Natural killer cell treated with Interleukin-12 subunit alpha and Interleukin-12 subunit beta and Interleukin-15 and Interleukin-18, amount 100 ng/mL, for 72 hours (primary cell): ENCODE data around the gene PEX11G. TPM values are rescaled to one million over a fixed set of nuclear protein-coding genes. Genes with fewer than 3 reads are reported as not detected.

Experiments
- ATAC-seq, 2 donors: fragments of 150-1000 bp; cut with Tn5 transposase in 1 of 2; sonication (Bioruptor Pico), chemical (Tn5 transposase) in 1 of 2; 2 replicates each; pipeline ENCODE4 v1.10.0; 2021
- DNase-seq: peaks from one replicate; pipeline ENCODE4 v3.0.0; 2022; ENCODE audit warnings: low spot score
- H3K27ac Mint-ChIP-seq, 2 donors: 1 replicate in 1 of 2; 2 replicates in 1 of 2; pipeline ENCODE4 v1.8.0; 2022; ENCODE audit warnings: mixed read lengths in 2 of 2, mild to moderate bottlenecking in 1 of 2, moderate library complexity in 1 of 2
- H3K27me3 Mint-ChIP-seq, 2 donors: 1 replicate in 1 of 2; 2 replicates in 1 of 2; pipeline ENCODE4 v1.8.0; 2022; ENCODE audit warnings: mixed read lengths in 2 of 2
- H3K36me3 Mint-ChIP-seq: one replicate; pipeline ENCODE4 v1.8.0; 2022; ENCODE audit warnings: mixed read lengths
- H3K4me1 Mint-ChIP-seq, 2 donors: 1 replicate in 1 of 2; 2 replicates in 1 of 2; pipeline ENCODE4 v1.8.0; 2022; ENCODE audit warnings: low read depth in 2 of 2, mixed read lengths in 2 of 2, mild to moderate bottlenecking in 1 of 2
- H3K4me3 Mint-ChIP-seq: one replicate; pipeline ENCODE4 v1.8.0; 2022; ENCODE audit warnings: mixed read lengths
- H3K9me3 Mint-ChIP-seq: 2 replicates; pipeline ENCODE4 v1.8.0; 2022; ENCODE audit warnings: mixed read lengths
- total RNA-seq, 2 donors: library from RNA; stranded (reverse); gene quantifications; one replicate each; pipeline ENCODE4 v1.2.3, GENCODE V29; 2022

Gene PEX11G
- total RNA-seq, 2 donors from 2014 or later: 1.2 to 1.4 TPM

DNA sequence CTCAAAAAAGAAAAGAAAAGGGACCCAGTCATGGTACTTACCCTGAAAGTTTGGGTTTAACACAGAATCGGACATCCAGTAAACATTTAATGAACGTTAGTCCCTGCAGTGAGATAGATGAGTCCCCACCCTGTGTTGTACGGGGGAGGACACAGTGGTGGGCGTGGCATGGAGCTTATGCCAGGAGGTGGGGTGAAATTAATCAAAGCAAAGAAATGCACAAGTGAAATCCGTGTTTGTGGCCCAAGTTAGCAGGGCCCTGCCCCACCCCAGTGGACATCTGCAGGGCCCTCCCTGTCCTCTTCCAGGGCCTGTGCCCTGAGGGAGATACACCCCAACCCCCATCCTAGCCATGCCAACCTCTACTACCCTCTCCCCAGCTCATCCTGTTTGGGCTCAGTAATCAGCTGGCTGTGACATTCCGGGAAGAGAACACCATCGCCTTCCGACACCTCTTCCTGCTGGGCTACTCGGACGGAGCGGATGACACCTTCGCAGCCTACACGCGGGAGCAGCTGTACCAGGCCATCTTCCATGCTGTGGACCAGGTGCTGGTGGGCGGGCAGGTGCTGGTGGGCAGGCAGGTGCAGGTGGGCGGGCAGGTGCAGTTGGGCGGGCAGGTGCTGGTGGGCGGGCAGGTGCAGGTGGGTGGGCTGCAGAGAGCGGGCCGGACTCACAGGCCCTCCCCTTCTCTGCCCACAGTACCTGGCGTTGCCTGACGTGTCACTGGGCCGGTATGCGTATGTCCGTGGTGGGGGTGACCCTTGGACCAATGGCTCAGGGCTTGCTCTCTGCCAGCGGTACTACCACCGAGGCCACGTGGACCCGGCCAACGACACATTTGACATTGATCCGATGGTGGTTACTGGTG lies 37.5 kb upstream of the PEX11G start:
- H3K27ac Mint-ChIP-seq: no peak overlapping the region

DNA sequence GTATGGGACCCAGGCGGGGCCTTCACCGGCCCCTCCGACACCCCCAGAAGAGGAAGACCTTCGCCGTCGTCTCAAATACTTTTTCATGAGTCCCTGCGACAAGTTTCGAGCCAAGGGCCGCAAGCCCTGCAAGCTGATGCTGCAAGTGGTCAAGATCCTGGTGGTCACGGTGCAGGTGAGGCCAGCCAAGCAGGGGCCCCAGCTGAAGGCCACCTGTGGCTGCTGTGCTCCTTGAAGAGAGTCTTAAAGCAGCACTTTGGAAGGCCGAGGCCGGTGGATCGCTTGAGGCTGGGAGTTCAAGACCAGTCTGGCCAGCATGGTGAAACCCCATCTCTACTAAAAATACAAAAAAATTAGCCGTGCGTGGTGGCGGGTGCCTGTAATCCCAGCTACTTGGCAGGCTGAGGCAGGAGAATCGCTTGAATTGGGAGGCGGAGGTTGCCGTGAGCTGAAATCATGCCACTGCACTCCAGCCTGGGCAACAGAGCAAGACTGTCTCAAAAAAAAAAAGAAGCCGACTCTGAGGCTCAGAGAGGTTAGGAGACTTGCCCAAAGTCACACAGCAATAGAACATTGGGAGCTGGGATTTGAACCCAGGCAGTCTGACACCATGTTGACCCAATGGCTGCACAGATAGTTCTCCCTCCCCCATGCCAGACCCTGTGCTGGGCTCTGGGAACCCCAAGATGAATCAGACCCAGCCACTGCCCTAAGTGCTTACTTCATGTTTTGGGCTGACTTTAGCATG lies 36.3 kb upstream of the PEX11G start:
- no peak overlapping the region for H3K4me3 Mint-ChIP-seq
- H3K9me3 Mint-ChIP-seq: no peaks in the 10 kb centered on the region
- no peaks in the 10 kb centered on the region for H3K27me3 Mint-ChIP-seq
- DNase-seq (no peak), ATAC-seq (no peak)
- H3K4me1 Mint-ChIP-seq: peaks cover 9 to 14% of the 10 kb centered on the region in 2 donors
- no peaks in the 10 kb centered on the region for H3K36me3 Mint-ChIP-seq
- no peak overlapping the region for H3K27ac Mint-ChIP-seq

More for the DNA sequence above, 37.5 kb upstream of the PEX11G start:
- Mint-ChIP-seq H3K9me3 (no peaks in the 10 kb centered on the region), H3K4me3 (no peak overlapping the region), H3K27me3 (no peaks in the 10 kb centered on the region), H3K36me3 (no peaks in the 10 kb centered on the region), H3K4me1 (peaks cover 9 to 11% of the 10 kb centered on the region in 2 donors)
- DNase-seq (no peak), ATAC-seq (no peak)

DNA sequence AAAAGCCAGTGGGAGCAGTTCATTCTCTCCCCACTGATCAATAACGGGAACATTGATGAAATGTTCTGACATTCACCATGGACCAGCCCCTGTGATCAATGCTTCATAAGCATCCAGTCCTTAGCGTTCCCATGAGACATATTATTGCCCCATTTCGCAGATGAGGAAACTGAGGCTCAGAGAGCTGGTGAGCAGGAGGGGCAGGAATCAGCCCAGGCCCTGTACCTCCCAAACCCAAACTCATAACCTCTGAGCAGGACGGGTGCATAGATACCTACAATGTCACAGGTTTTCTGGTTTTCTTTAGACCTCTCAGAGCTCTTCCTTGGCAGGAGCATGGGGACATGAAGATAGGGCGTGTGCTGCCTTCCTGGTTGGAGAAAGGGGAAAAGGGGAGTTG lies 35.7 kb upstream of the PEX11G start:
- H3K27me3 Mint-ChIP-seq: no peaks in the 10 kb centered on the region
- ATAC-seq (no peak), DNase-seq (no peak)
- peaks cover 9 to 14% of the 10 kb centered on the region in 2 donors for H3K4me1 Mint-ChIP-seq
- H3K27ac Mint-ChIP-seq: no peak overlapping the region
- no peaks in the 10 kb centered on the region for H3K36me3 Mint-ChIP-seq
- no peak overlapping the region for H3K4me3 Mint-ChIP-seq
- no peaks in the 10 kb centered on the region for H3K9me3 Mint-ChIP-seq

DNA sequence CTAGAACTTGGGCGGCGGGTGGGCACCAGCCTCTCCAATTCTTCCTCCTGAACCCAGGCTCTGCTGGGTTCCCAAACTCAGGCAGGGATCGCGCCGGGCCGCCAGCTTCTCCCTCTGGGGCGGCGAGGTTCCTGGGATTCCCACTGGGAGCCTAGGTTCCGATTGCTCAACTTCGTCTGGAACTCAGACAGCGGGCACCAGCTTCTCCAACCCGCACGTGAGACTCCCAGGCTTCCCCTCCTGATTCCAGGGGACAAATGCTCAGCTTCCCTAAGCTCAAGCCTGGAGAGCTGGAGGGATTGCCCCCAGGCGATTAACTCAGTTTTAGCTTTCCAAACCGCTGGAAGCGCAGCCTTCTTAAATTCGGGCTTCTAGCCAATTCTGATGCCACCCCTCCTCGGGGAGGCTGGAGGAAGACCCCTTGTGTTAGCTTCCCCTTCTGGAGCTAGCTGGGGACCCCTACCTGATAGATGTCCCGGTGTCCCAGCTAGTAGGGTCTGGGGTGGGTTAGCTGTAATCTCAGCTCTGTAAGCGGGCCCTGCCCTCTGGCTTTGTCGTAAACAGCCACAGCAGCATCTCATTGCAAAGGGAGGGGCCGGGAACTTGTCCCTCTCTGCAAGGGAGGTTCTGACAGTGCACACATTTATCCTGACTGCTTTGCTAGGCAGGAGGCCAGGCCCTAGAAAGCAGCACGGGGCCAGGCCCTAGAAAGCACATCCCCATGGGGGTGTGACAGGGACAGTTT lies 34.3 kb upstream of the PEX11G start:
- DNase-seq: no peak

DNA sequence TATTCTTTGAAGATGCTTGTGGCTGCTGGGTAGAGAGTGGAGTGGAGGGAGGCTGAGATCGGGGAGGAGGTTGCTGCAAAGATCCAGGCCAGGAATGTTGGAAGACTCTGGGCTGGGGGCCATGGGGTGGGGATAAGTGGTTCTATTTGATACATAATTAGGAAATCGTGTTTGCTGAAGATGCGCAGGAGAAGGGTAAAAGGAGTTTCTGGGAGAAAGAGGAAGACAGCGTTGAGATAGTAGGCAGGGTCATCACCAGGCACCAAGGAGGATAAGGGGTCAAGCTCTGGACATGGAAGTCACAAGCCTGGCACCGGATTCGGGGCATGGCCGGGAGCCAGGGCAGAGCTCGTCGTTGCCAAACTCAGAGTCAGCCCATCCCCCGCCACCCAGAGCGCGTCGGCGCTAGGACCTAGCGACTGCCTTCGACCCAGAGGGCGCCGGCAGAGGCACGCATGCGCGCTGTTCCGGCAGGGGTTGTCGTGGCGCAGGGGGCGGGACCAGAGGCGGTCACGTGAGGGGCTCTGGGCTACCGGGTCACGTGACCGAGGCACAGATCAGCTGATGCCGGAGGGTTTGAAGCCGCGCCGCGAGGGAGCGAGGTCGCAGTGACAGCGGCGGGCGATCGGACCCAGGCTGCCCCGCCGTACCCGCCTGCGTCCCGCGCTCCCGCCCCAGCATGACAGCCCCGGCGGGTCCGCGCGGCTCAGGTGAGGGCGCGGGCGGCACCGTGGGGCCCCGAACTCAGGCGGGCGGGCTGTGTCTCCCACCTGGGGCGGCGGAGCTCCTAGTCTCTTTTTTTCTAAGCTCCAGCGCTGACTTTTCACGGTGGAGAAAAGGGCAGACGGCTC lies 33.5 kb upstream of the PEX11G start, which contains the start of gene MCOLN1:
Gene MCOLN1 (plus strand): TSS at position 553 of the 851 bp plus-strand sequence. CDS start 127 bp downstream, at position 680.
- peak within 1 kb of the TSS; percentile 81 to 87 for H3K27ac Mint-ChIP-seq
- peak within 1 kb of the TSS; percentile 91 for H3K4me3 Mint-ChIP-seq
- no peaks in the 10 kb centered on the region for H3K36me3 Mint-ChIP-seq
- H3K27me3 Mint-ChIP-seq: no peaks in the 10 kb centered on the region
- H3K9me3 Mint-ChIP-seq: no peaks in the 10 kb centered on the region
- peak; percentile 94 to 95 for ATAC-seq
- peak; percentile 100 for DNase-seq
- peaks cover 12 to 14% of the 10 kb centered on the region in 2 donors for H3K4me1 Mint-ChIP-seq

More for the DNA sequence above, 34.3 kb upstream of the PEX11G start:
- ATAC-seq: no peak
- H3K4me3 Mint-ChIP-seq: peak overlapping the region; percentile 91
- no peak overlapping the region for H3K27ac Mint-ChIP-seq
- H3K4me1 Mint-ChIP-seq: peaks cover 9 to 14% of the 10 kb centered on the region in 2 donors
- H3K27me3 Mint-ChIP-seq: no peaks in the 10 kb centered on the region
- H3K9me3 Mint-ChIP-seq: no peaks in the 10 kb centered on the region
- H3K36me3 Mint-ChIP-seq: no peaks in the 10 kb centered on the region

DNA sequence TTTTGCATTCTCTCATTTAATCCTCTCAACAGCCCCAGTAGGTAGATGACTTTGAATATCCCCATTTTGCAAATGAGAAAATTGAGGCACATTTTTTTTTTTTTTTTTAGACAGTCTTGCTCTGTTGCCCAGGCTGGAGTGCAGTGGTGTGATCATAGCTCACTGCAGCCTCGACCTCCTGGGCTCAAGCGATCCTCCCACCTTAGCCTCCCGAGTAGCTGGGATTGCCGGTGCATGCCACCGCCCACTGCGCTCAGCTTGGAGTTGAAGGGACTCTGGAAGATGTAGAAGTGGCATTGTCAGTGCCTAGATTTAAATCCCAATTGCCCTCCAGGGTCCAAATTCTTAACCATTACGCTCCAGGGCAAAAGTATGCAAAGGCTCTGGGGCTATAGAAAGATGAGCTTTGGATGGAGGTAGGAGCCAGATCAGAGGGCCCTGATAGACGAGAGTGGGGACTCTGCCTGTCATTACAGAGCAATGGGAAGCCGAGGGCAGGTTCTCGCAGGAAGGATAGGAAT lies 32.8 kb upstream of the PEX11G start:
- no peak for ATAC-seq
- peak overlapping the region; percentile 81 to 87 for H3K27ac Mint-ChIP-seq
- no peaks in the 10 kb centered on the region for H3K36me3 Mint-ChIP-seq
- no peaks in the 10 kb centered on the region for H3K27me3 Mint-ChIP-seq
- no peak for DNase-seq
- peak overlapping the region; percentile 91 for H3K4me3 Mint-ChIP-seq
- H3K9me3 Mint-ChIP-seq: no peaks in the 10 kb centered on the region
- H3K4me1 Mint-ChIP-seq: peaks cover 12 to 14% of the 10 kb centered on the region in 2 donors

DNA sequence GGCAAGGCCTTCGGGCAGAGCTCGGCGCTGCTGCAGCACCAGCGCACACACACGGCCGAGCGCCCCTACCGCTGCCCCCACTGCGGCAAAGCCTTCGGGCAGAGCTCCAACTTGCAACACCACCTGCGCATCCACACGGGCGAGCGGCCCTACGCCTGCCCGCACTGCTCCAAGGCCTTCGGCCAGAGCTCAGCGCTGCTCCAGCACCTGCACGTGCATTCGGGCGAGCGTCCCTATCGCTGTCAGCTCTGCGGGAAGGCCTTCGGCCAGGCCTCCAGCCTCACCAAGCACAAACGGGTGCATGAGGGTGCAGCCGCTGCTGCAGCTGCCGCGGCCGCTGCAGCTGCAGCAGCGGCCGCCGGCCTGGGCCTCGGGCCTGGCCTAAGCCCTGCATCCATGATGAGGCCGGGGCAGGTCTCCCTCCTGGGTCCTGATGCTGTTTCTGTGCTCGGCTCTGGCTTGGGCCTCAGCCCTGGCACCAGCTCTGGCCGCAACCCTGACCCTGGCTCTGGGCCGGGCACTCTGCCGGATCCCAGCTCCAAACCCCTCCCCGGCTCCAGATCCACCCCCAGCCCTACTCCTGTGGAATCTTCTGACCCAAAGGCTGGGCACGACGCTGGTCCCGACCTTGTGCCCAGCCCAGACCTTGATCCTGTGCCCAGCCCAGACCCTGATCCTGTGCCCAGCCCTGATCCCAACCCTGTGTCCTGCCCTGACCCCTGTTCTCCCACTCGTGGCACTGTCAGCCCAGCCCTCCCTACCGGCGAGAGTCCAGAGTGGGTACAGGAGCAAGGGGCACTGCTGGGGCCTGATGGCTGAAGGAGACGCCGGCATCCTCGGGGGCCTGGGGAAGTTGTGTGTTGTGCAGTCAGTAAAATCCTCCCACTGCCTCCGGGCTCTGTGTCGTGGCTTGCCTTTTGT lies 31.6 kb upstream of the PEX11G start:
- Mint-ChIP-seq H3K27ac (no peak overlapping the region), H3K9me3 (no peaks in the 10 kb centered on the region), H3K4me3 (no peak overlapping the region), H3K27me3 (peaks cover 3 to 6% of the 10 kb centered on the region in 2 donors), H3K36me3 (no peaks in the 10 kb centered on the region), H3K4me1 (peaks cover 16 to 19% of the 10 kb centered on the region in 2 donors)
- ATAC-seq: no peak
- DNase-seq: no peak

DNA sequence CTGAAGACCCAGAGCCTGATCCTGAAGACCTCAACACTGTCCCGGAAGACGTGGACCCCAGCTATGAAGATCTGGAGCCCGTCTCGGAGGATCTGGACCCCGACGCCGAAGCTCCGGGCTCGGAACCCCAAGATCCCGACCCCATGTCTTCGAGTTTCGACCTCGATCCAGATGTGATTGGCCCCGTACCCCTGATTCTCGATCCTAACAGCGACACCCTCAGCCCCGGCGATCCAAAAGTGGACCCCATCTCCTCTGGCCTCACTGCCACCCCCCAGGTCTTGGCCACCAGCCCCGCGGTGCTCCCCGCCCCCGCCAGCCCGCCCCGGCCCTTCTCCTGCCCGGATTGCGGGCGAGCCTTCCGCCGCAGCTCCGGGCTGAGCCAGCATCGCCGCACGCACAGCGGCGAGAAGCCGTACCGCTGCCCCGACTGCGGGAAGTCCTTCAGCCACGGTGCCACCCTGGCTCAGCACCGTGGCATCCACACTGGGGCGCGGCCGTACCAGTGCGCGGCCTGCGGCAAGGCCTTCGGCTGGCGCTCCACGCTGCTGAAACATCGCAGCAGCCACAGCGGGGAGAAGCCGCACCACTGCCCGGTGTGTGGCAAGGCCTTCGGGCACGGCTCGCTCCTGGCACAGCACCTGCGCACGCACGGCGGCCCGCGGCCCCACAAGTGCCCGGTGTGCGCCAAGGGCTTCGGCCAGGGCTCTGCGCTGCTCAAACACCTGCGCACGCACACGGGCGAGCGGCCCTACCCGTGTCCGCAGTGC lies 30.7 kb upstream of the PEX11G start:
- Mint-ChIP-seq H3K4me3 (no peak overlapping the region), H3K27ac (no peak overlapping the region), H3K36me3 (no peaks in the 10 kb centered on the region), H3K4me1 (peaks cover 21% of the 10 kb centered on the region in 2 donors), H3K9me3 (no peaks in the 10 kb centered on the region), H3K27me3 (peaks cover 4 to 9% of the 10 kb centered on the region in 2 donors)
- no peak for ATAC-seq
- DNase-seq: no peak

DNA sequence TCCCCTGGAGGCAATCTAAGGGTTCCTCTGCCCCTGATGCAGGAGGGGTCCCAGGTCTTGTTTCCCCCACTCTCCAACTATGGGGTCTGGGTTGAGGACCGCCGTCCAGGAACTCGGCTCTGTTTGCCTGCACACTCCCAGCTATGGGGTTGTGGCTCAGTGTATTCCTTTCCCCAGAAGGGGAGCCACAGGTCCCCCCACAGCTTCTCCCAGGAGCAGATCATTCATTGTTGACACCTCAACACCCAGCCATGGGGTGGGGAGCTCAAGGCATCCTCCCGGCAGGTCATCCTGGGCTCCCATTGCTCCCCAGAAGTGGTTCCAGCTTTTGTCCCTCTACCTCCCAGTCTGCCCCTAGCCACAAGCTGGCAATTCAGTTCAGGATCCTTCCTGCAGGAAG lies 28.0 kb upstream of the PEX11G start:
- no peaks in the 10 kb centered on the region for H3K36me3 Mint-ChIP-seq
- H3K4me1 Mint-ChIP-seq: peaks cover 17 to 18% of the 10 kb centered on the region in 2 donors
- peak overlapping the region; percentile 64 for H3K4me3 Mint-ChIP-seq
- H3K9me3 Mint-ChIP-seq: no peaks in the 10 kb centered on the region
- ATAC-seq (no peak), DNase-seq (no peak)
- peak overlapping the region in 1 of 2 donors; percentile 65 for H3K27ac Mint-ChIP-seq
- peaks cover 4 to 9% of the 10 kb centered on the region in 2 donors for H3K27me3 Mint-ChIP-seq

DNA sequence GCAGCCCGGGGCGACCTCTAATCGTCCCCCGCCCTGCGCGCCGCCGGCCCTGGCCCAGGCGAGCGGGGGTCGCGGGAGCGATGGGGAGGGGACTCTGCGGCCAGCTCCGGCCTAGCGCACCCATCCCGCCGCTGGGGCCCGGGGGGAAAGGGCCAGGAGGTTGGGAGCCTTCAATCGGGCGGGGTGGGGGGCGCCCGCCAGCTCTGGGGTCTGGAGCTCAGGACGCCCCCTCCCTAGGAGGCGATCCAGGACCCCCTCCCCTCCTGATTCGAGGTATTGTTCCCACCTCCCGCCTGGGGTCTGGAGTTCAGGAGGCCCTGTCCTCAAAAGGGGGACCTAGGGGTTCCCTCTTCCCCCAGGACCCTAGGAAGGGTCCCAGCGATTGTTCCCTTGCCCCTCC lies 27.5 kb upstream of the PEX11G start:
- peaks cover 4 to 9% of the 10 kb centered on the region in 2 donors for H3K27me3 Mint-ChIP-seq
- peak overlapping the region in 1 of 2 donors; percentile 65 for H3K27ac Mint-ChIP-seq
- H3K4me3 Mint-ChIP-seq: peak overlapping the region; percentile 64
- peaks cover 11 to 15% of the 10 kb centered on the region in 2 donors for H3K4me1 Mint-ChIP-seq
- H3K36me3 Mint-ChIP-seq: no peaks in the 10 kb centered on the region
- ATAC-seq: no peak
- H3K9me3 Mint-ChIP-seq: no peaks in the 10 kb centered on the region
- no peak for DNase-seq

DNA sequence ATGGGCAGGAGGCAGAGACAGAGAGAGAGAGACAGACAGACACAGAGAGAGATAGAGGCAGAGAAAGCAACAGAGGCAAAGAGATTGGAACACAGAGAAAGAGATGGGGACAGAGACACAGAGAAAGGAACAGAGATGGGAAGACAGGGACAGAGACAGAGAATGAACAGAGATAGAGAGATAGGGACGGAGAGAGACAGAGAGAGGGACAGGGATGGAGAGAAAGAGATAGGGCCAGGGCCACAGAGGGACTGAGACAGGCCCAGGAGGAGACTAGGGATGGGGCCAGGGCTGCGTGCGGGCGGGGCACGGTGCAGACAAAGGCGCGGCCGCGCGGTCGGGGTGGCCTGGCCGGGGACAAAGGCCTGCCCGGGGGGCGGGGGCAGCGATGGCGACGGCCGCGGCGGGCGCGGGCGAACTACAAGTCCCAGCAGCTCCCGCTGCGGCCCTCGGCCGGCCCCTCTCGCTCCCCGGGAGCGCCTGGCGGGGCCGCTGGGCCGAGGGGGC lies 26.9 kb upstream of the PEX11G start, which contains the start of gene ZNF358:
Gene ZNF358 (plus strand): TSS at position 459 of the 507 bp plus-strand sequence. CDS start 3,140 bp downstream, outside the sequence.
- DNase-seq (no peak), ATAC-seq (peak; percentile 90 to 91)
- no peaks in the 10 kb centered on the region for H3K36me3 Mint-ChIP-seq
- H3K4me1 Mint-ChIP-seq: peaks cover 8 to 15% of the 10 kb centered on the region in 2 donors
- H3K27me3 Mint-ChIP-seq: peaks cover 4 to 9% of the 10 kb centered on the region in 2 donors
- H3K9me3 Mint-ChIP-seq: no peaks in the 10 kb centered on the region
- H3K4me3 Mint-ChIP-seq: peak within 1 kb of the TSS; percentile 95
- H3K27ac Mint-ChIP-seq: peak within 1 kb of the TSS; percentile 74 to 87
